ENCODE measurements around the gene ESRRA.

Gene ESRRA

GRCh38 chr11:64342869-64343745, 37.8 kb downstream of the ESRRA start:
- Histone ChIP-seq H4K20me1 (ENCODE audit: insufficient read depth) (no peaks in the 10 kb centered on the region), H3K9ac (no peak overlapping the region), H3K4me2 (no peak overlapping the region), H3K27me3 (ENCODE audit: insufficient read depth, low read depth) (no peaks in the 10 kb centered on the region), H3K4me1 (ENCODE audit: low read depth, poor library complexity, severe bottlenecking) (peaks cover 29% of the 10 kb centered on the region), H3K36me3 (ENCODE audit: insufficient read depth) (no peaks in the 10 kb centered on the region), H3K79me2 (ENCODE audit: insufficient read depth, low read depth) (no peaks in the 10 kb centered on the region), H3K27ac (no peak overlapping the region), H3K4me3 (IDR thresholded peaks at IDR 0.05; ENCODE audit: insufficient read depth, low read depth, low read length) (no peak overlapping the region), H2AFZ (ENCODE audit: low read depth) (no peak overlapping the region)
- no peak for TF ChIP-seq CTCF (conservative IDR thresholded peaks at IDR 0.05; ENCODE audit: low read depth, low read length)

GRCh38 chr11:64343767-64344559, 38.6 kb downstream of the ESRRA start:
- Histone ChIP-seq H4K20me1 (ENCODE audit: insufficient read depth) (no peaks in the 10 kb centered on the region), H3K4me3 (IDR thresholded peaks at IDR 0.05; ENCODE audit: insufficient read depth, low read depth, low read length) (no peak overlapping the region), H3K4me2 (no peak overlapping the region), H3K27me3 (ENCODE audit: insufficient read depth, low read depth) (no peaks in the 10 kb centered on the region), H3K9ac (no peak overlapping the region), H3K4me1 (ENCODE audit: low read depth, poor library complexity, severe bottlenecking) (peaks cover 27% of the 10 kb centered on the region), H3K79me2 (ENCODE audit: insufficient read depth, low read depth) (no peaks in the 10 kb centered on the region), H3K27ac (no peak overlapping the region), H2AFZ (ENCODE audit: low read depth) (no peak overlapping the region), H3K36me3 (ENCODE audit: insufficient read depth) (no peaks in the 10 kb centered on the region)
- no peak for TF ChIP-seq CTCF (conservative IDR thresholded peaks at IDR 0.05; ENCODE audit: low read depth, low read length)

GRCh38 chr11:64344787-64345186, 39.5 kb downstream of the ESRRA start:
- Histone ChIP-seq H3K79me2 (ENCODE audit: insufficient read depth, low read depth) (no peaks in the 10 kb centered on the region), H3K36me3 (ENCODE audit: insufficient read depth) (no peaks in the 10 kb centered on the region), H3K4me3 (IDR thresholded peaks at IDR 0.05; ENCODE audit: insufficient read depth, low read depth, low read length) (no peak overlapping the region), H3K4me1 (ENCODE audit: low read depth, poor library complexity, severe bottlenecking) (peaks cover 19% of the 10 kb centered on the region), H3K27me3 (ENCODE audit: insufficient read depth, low read depth) (no peaks in the 10 kb centered on the region), H4K20me1 (ENCODE audit: insufficient read depth) (no peaks in the 10 kb centered on the region), H2AFZ (ENCODE audit: low read depth) (no peak overlapping the region), H3K4me2 (no peak overlapping the region), H3K9ac (no peak overlapping the region), H3K27ac (no peak overlapping the region)
- no peak for TF ChIP-seq CTCF (conservative IDR thresholded peaks at IDR 0.05; ENCODE audit: low read depth, low read length)

- Histone ChIP-seq H3K9ac (no peak overlapping the region), H3K4me2 (no peak overlapping the region), H3K79me2 (ENCODE audit: insufficient read depth, low read depth) (no peaks in the 10 kb centered on the region), H3K27me3 (ENCODE audit: insufficient read depth, low read depth) (no peaks in the 10 kb centered on the region), H4K20me1 (ENCODE audit: insufficient read depth) (no peaks in the 10 kb centered on the region), H2AFZ (ENCODE audit: low read depth) (no peak overlapping the region), H3K4me3 (IDR thresholded peaks at IDR 0.05; ENCODE audit: insufficient read depth, low read depth, low read length) (no peak overlapping the region), H3K4me1 (ENCODE audit: low read depth, poor library complexity, severe bottlenecking) (peaks cover under 1% of the 10 kb centered on the region), H3K27ac (no peak overlapping the region), H3K36me3 (ENCODE audit: insufficient read depth) (no peaks in the 10 kb centered on the region)
- no peak for TF ChIP-seq CTCF (conservative IDR thresholded peaks at IDR 0.05; ENCODE audit: low read depth, low read length)
Observed at GRCh38 chr11:64347193-64347867, 42.0 kb downstream of the ESRRA start.
